ENCODE data around the gene CFAP68.

Gene CFAP68

GRCh38 chr11:111933872-111934271 is 54.5 kb downstream of the CFAP68 start:
- H3K36me3 ChIP-seq: no peaks in the 10 kb centered on the region
- no peak overlapping the region for H3K4me3 ChIP-seq (ENCODE audit: low read depth in 1 of 2, low read length in 1 of 2)
- peaks cover 27 to 29% of the 10 kb centered on the region in 2 experiments for H3K4me1 ChIP-seq (ENCODE audit: control insufficient read depth in 1 of 2, insufficient read depth in 1 of 2, low read depth in 1 of 2, low read length in 1 of 2)
- H3K27me3 ChIP-seq: peaks cover 21% of the 10 kb centered on the region
- no peak overlapping the region for H3K27ac ChIP-seq
- no peak for TF ChIP-seq CTCF (IDR thresholded peaks at IDR 0.05)
- H3K9me3 ChIP-seq: no peaks in the 10 kb centered on the region

- Histone ChIP-seq H3K27me3 (peaks cover 21% of the 10 kb centered on the region), H3K27ac (no peak overlapping the region), H3K4me3 (ENCODE audit: low read depth in 1 of 2, low read length in 1 of 2) (no peak overlapping the region), H3K4me1 (ENCODE audit: control insufficient read depth in 1 of 2, insufficient read depth in 1 of 2, low read depth in 1 of 2, low read length in 1 of 2) (peaks cover 29% of the 10 kb centered on the region in 2 experiments), H3K9me3 (no peaks in the 10 kb centered on the region), H3K36me3 (no peaks in the 10 kb centered on the region)
- TF ChIP-seq CTCF (IDR thresholded peaks at IDR 0.05): no peak
These were observed 55.0 kb downstream of the CFAP68 start for GRCh38 chr11:111934306-111934705.

Measured in neutrophil (primary cell).